PC-3 (cell line): ENCODE data around the gene UBTF. TPM values are rescaled to one million over a fixed set of nuclear protein-coding genes. Genes with fewer than 3 reads are reported as not detected.

ENCODE experiments used
- ATAC-seq: fragments of 200-7000 bp; cut with Tn5 transposase; 2 replicates; pipeline ENCODE4 v1.9.1; 2020; ENCODE audit warnings: mild to moderate bottlenecking, moderate library complexity
- BruUV-seq: library from RNA; stranded (reverse); fragments of 400-500 nt; replicated peaks from 2 replicates; lab custom pipeline; 2021; lab: Mats Ljungman, UMichigan
- CTCF ChIA-PET: fragments of 300-600 bp; sonication (Branson Sonifier 250); formaldehyde crosslinking; loops from one replicate; lab custom pipeline; 2022; ENCODE audit warnings: antibody characterized with exemption; lab: Charles Lee
- POLR2A ChIA-PET: fragments of 300-600 bp; sonication (Branson Sonifier 250); formaldehyde crosslinking; loops from one replicate; lab custom pipeline; 2022; ENCODE audit warnings: antibody characterized with exemption; ENCODE audit not compliant: unreplicated experiment; lab: Charles Lee
- DNase-seq: peaks from one replicate; pipeline ENCODE4 v3.0.0-alpha.2; 2015
- H2AFZ ChIP-seq: fragments of 300-600 bp; sonication (generic); 2 replicates; pipeline ENCODE4 v1.6.0; 2016; ENCODE audit warnings: antibody characterized with exemption, low read length
- H3F3A ChIP-seq: fragments of 300-600 bp; sonication (generic); one replicate; pipeline ENCODE4 v1.6.0; 2017; ENCODE audit warnings: antibody characterized with exemption, low read length, control low read depth, mild to moderate bottlenecking; ENCODE audit not compliant: unreplicated experiment
- H3K27ac ChIP-seq: fragments of 300-600 bp; sonication (generic); 2 replicates; pipeline ENCODE4 v1.5.1; 2016; ENCODE audit warnings: mild to moderate bottlenecking, low read length
- H3K27me3 ChIP-seq: fragments of 300-600 bp; sonication (generic); 2 replicates; pipeline ENCODE4 v1.6.1; 2016; ENCODE audit warnings: low read length, mixed read lengths
- H3K36me3 ChIP-seq: fragments of 300-600 bp; sonication (generic); 2 replicates; pipeline ENCODE4 v1.6.1; 2016; ENCODE audit warnings: low read depth, mixed run types, low read length, mixed read lengths
- H3K4me1 ChIP-seq: fragments of 300-600 bp; sonication (generic); 2 replicates; pipeline ENCODE4 v1.5.1; 2016; ENCODE audit warnings: low read length; ENCODE audit not compliant: insufficient read depth
- H3K4me2 ChIP-seq: fragments of 300-600 bp; sonication (generic); 2 replicates; pipeline ENCODE4 v1.6.0; 2016; ENCODE audit warnings: low read length
- H3K4me3 ChIP-seq: fragments of 300-600 bp; sonication (generic); 2 replicates; pipeline ENCODE4 v1.5.1; 2016; ENCODE audit warnings: mild to moderate bottlenecking, low read length, mixed read lengths
- H3K79me2 ChIP-seq: fragments of 300-600 bp; sonication (generic); 2 replicates; pipeline ENCODE4 v1.6.1; 2017; ENCODE audit warnings: low read length, mixed read lengths
- H3K9ac ChIP-seq: fragments of 300-600 bp; sonication (generic); 2 replicates; pipeline ENCODE4 v1.6.0; 2016; ENCODE audit warnings: mild to moderate bottlenecking, low read length
- H3K9me2 ChIP-seq: fragments of 300-600 bp; sonication (generic); replicated peaks from 2 replicates; pipeline ENCODE4 v1.6.1; 2016; ENCODE audit warnings: mixed run types, low read length, mixed read lengths
- H3K9me3 ChIP-seq: fragments of 300-600 bp; sonication (generic); 2 replicates; pipeline ENCODE4 v1.6.1; 2016; ENCODE audit warnings: low read length, mixed read lengths
- H4K20me1 ChIP-seq: fragments of 300-600 bp; sonication (generic); 2 replicates; pipeline ENCODE4 v1.6.1; 2016; ENCODE audit warnings: low read length, mixed read lengths
- CTCF ChIP-seq: fragments of 300-600 bp; sonication (generic); conservative IDR thresholded peaks from 2 replicates; pipeline ENCODE4 v1.5.1; 2017; ENCODE audit warnings: antibody characterized with exemption, low read depth, mild to moderate bottlenecking, low read length
- EZH2 ChIP-seq: fragments of 300-600 bp; sonication (generic); IDR thresholded peaks from one replicate; pipeline ENCODE4 v1.6.1; 2017; ENCODE audit warnings: antibody characterized with exemption, mild to moderate bottlenecking, low read length; ENCODE audit not compliant: unreplicated experiment
- EZH2phosphoT487 ChIP-seq: fragments of 300-600 bp; sonication (generic); IDR thresholded peaks from 2 replicates; pipeline ENCODE4 v1.6.1; 2018; ENCODE audit warnings: mild to moderate bottlenecking, antibody characterized with exemption, low read length, borderline replicate concordance
- intact Hi-C: fragments of 100-400 bp; cut with micrococcal nuclease; formaldehyde crosslinking; loops from 2 replicates; pipeline ENCODE4 v1.9.0; 2023
- total RNA-seq: library from RNA; depleted of rRNA; stranded (reverse); fragments of >200 nt; gene quantifications from 2 replicates; pipeline ENCODE4 v1.2.3, GENCODE V29; 2014

UBTF gene
- total RNA-seq, 1 experiment from 2014 or later, result 139 TPM

- no peaks in the 10 kb centered on the region for H3K27me3 ChIP-seq
- no peaks in the 10 kb centered on the region for H3K9me3 ChIP-seq
- H3K4me2 ChIP-seq, result no peak overlapping the region
- TF ChIP-seq EZH2, result no peak
- no peak for TF ChIP-seq CTCF
- TF ChIP-seq EZH2phosphoT487, result no peak
- no peak overlapping the region for H3K27ac ChIP-seq
- H3K9me2 ChIP-seq, result no peaks in the 10 kb centered on the region
- H3F3A ChIP-seq, result no peaks in the 10 kb centered on the region
- no peaks in the 10 kb centered on the region for H3K79me2 ChIP-seq
- no peak overlapping the region for H3K4me3 ChIP-seq
- ChIA-PET CTCF (no interaction called here), POLR2A (no interaction called here)
- ATAC-seq (no peak), DNase-seq (no peak)
- no peaks in the 10 kb centered on the region for H4K20me1 ChIP-seq
- H3K4me1 ChIP-seq, result no peaks in the 10 kb centered on the region
- H3K36me3 ChIP-seq, result no peaks in the 10 kb centered on the region
- no TSS peak for BruUV-seq
- H2AFZ ChIP-seq, result no peak overlapping the region
- no peak overlapping the region for H3K9ac ChIP-seq
- intact Hi-C loops, result no loop called here
Observed at GRCh38 chr17:44260296-44260695, 40.8 kb upstream of the UBTF start.

- TF ChIP-seq CTCF, result no peak
- no peak for TF ChIP-seq EZH2
- TF ChIP-seq EZH2phosphoT487, result no peak
- POLR2A ChIA-PET, result no interaction called here
Observed at GRCh38 chr17:44258811-44259351, 39.4 kb upstream of the UBTF start.

More at GRCh38 chr17:44258811-44259351, 39.4 kb upstream of the UBTF start:
- no peak overlapping the region for H3K4me2 ChIP-seq
- no peaks in the 10 kb centered on the region for H3K4me1 ChIP-seq
- no peak overlapping the region for H3K9ac ChIP-seq
- DNase-seq (no peak), ATAC-seq (no peak)
- H3K79me2 ChIP-seq, result no peaks in the 10 kb centered on the region
- H4K20me1 ChIP-seq, result no peaks in the 10 kb centered on the region
- no TSS peak for BruUV-seq
- intact Hi-C loops, result no loop called here
- no peaks in the 10 kb centered on the region for H3K9me3 ChIP-seq
- CTCF ChIA-PET, result no interaction called here
- no peaks in the 10 kb centered on the region for H3F3A ChIP-seq
- H3K27ac ChIP-seq, result no peak overlapping the region
- H3K4me3 ChIP-seq, result no peak overlapping the region
- H3K36me3 ChIP-seq, result no peaks in the 10 kb centered on the region
- H3K9me2 ChIP-seq, result no peaks in the 10 kb centered on the region
- H3K27me3 ChIP-seq, result no peaks in the 10 kb centered on the region
- H2AFZ ChIP-seq, result no peak overlapping the region
